NCI-H1105 treated with DMSO at 0.1 percent for 48 hours (cell line): ENCODE data around the gene ZBTB20.

Experiments
- DNase-seq: peaks from one replicate; lab custom pipeline; 2025; lab: John Stamatoyannopoulos, UW

ZBTB20 gene

DNA sequence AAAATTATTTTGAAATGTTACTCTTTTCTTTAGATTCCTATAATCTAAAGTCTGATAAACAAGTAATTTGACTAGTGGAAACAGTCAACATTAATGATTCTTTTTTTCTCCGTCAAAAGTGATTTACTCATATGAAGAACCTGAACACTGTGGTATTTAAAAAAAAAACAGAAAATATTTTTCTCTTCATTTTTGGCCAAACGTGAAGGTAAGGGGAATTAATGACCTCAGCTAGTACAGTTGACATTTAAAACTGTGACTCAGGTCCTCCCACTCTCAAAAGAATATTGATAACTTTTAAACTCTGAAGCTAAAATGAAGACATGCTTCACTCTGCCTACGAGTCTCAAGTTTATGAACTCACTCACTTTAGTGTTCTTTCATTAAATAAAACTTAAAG lies 818.7 kb downstream of the ZBTB20 start:
- no peak for DNase-seq

DNA sequence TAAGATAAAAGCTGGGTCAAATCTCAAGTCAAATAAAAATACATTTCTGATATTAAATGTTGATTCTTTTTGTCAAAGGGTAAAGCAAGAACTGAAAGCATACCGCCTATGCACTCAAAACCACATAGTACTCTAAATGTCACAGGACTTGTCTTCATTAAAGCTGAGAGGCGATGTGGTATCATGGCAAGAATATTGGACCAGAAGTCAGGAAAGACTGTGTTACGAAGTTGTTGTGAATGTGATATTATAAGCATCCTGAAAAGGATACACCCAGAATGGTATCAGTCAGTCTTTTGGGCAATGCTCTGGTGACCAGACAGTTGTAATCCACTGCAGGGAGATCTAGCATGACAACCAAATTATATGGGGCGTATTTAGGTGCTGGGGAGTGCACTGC lies 819.4 kb downstream of the ZBTB20 start:
- DNase-seq: no peak

DNA sequence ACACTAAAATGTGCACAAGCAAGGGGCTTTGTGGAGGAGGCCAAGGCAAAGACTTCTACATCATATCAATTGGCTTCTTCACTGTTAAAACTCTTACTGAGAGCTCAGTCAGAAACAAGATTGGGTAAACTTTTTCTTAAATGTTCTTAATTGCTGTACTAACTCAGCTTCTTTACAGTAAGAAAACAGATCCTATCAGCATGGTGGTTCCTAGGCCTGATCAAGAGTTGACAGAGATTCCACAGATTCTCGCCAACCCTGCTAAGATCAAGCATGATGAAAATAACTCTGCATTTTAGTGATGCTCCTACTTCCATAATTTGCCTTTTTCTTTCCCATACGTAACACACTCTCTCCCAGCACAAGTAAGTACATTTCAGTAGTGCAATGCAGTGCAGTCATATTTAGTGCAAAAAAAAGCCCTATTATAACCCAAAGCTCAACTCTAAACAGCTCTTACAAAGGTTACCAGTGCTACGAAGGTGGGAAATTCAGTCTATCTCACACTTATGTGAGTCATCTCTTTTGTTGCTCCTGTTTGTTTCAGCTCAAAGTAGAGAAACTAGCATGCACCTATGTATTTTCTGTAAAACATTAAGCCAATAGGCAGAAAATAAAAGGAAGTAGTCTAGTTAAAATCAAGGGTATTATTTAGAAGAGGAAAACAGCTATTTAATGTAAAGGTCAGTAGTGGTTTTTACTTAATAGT lies 823.4 kb downstream of the ZBTB20 start:
- no peak for DNase-seq

DNA sequence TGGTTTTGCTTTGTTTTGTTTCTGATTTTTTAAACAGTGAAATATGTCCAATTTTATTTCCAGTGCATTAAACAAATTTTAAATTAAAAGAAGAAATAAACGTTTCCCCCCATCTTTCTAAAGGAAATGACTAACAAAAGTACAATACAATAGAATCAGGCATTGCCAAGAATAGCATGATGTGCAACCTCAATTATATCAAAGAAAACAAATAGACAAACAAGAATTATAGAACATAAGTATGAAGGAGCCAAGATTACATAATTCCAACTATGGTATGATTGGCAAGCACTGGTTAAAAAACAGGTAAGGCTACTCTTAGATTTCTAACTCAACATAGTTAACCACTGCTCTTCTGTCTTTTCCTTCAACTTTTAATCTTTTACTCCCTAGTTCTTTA lies 826.8 kb downstream of the ZBTB20 start:
- DNase-seq: no peak

DNA sequence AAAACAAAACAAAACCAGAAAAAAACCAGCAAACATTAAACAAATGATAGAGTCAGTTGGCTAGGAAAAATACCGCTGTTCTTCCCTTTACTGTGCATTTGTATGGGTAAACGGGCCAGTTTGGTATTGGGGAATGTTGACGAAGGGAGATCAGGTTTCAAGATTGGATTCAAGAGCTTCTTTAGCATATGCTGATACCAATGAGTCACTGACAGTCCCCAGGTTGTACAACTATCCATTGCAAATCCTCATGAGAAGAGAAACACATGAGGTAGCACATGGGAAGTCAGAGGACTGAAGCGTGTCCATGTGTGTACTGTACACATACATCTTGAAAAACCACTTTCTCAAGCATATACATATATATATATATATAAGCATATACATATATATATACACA lies 827.6 kb downstream of the ZBTB20 start:
- DNase-seq: peak; percentile 50

DNA sequence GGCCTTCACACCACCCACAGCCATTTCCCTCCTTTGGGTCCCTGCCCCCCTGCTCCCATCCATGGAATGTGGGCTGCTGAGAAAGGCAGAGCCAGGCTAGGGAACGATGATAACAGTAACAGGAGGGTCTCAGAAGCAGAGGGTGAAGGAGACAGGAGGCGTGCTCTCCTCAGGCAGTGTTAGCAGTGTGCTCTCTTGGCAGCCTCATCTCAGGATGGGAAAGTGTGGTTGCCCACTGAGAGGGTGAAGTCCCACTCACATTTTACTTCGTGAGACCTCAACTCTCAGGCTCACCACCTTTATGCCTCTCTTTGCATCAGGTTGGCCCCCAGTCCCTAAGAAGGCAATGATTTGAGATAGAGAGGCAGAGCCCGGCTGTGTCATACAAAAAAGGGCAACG lies 828.8 kb downstream of the ZBTB20 start:
- no peak for DNase-seq

DNA sequence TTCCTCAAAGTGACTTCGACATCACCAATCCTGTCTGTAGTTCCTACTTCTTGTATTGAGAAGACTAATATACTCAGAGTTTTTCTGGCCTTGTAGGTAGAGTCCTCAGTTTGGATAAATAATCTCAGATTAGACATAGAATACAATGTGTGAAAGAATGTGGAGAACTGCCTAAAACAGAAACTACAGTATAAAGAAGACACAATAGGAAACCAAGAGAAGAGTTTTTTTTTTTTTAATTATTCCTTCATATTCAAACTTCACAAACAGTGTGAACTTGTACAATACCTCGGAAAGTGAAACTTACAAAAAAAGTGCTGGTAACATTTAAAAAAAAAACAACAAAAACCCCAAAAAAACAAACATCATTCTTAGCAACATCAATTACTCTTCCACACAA lies 832.8 kb downstream of the ZBTB20 start:
- DNase-seq: no peak

DNA sequence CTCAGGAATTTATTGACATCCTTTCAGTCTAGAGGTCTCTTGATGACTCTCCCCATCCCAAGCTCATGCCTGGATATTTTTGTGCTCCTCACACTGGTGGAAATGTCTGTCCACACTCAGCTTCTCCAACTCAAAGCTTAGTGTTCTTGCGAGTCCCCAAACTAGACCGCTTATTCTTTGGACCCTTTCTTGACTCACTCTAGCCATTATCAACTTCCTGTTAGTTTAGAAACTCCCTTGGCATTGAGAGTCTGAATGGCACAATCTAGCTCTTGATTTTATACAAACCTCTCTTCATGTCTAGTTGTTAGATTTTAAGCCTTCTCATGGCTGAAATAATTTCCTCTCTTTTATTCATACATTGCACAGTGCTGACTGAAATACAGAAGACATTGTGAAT lies 833.7 kb downstream of the ZBTB20 start:
- DNase-seq: no peak

DNA sequence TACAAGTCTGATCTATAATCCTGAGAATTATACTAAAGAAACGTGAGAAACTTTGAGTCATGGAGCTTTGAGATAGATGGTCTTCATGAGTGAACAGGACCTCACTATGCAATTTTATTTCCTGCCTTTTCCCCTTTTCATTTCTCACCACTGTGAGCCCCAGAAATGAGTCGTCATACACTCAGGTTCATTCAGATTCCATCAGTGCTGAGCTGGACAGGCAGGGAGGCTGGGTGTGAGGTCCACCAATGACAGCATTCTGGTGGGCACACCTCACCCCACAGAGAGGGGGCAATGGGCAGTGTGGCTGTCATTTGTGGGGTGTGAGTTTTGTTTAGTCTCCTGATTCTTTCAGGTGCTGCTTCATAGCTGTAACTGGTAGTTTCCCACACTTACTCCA lies 836.4 kb downstream of the ZBTB20 start:
- DNase-seq: no peak

DNA sequence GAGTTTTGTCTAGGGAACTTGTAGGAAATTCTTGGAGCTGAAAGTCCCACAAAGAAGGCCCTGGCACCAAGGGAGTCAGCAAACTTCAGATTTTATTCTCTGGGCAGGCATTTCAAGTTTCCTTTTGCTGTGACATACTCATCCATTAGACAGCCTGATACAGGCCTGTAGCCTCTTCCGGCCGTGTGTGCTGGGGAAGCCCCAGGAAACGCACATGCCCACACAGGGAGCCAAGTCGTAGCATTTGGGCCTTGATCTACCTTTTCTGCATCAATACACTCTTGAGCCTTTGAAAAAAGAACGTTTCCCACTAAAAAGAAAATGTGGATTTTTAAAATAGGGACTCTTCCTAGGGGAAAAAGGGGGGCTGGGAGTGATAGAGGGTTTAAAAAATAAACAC lies 838.3 kb downstream of the ZBTB20 start:
- no peak for DNase-seq

DNA sequence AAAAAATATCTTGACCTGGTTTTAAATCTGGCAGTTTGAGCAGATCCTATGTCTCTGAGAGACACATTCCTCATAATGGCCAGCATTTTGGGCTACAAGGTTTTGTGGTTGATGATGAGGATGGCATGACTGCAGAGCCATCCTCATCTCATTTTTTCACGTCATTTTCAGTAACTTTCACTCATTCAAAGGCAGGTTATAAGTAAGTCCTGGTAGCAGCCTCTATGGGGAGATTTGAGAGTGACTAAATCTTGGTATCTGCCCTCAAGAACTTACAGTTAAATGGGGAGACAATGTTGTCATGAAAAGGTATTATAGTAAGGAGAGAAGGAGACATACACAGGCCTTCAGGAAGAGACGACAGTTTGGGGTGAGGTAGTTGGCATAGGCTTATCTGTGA lies 838.7 kb downstream of the ZBTB20 start:
- no peak for DNase-seq

DNA sequence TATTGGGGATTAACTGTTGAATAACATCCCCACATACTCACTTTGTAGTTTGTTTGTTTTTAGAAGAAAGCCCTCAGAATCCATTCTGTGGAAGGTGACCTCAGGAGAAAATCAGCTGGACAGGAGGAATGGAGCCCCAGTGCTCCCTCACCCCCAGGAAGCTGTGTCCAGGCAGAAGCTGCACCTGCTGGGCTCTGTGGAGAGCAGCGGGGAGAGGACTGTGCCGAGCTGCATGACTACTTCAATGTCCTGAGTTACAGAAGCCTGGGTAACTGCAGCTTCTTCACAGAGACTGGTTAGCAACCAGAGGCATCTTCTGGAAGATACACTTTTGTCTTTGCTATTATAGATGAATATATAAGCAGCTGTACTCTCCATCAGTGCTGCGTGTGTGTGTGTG lies 839.3 kb downstream of the ZBTB20 start:
- DNase-seq: no peak

DNA sequence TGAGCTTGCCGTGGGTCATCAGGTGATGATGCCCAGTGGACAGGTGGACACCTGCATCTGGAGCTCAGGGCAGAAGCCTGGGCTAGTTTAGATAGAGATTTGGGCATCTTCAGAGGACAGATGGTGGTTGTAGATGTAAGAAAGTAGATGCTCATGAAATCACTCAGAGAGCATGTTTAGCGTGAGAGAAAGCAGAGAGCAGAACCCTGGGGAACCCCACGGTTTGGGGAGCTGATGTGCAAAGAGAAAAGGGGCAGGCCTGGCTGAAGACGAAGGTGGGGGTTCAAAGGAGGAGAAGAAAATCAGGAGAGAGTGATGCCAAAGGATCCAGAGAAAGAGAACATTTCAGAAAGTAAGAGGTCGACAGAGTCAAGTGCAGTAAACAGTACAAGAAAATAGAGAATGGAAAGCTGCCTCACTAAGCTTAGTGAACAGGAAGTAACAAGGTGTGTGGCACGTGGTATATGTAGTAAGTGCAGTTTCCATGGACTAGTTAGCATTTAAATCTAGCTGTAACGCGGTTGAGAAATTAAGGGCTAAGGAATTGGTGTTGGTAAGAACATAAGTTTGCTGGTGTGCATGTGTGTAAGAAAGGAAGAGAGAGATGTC lies 839.8 kb downstream of the ZBTB20 start:
- no peak for DNase-seq

DNA sequence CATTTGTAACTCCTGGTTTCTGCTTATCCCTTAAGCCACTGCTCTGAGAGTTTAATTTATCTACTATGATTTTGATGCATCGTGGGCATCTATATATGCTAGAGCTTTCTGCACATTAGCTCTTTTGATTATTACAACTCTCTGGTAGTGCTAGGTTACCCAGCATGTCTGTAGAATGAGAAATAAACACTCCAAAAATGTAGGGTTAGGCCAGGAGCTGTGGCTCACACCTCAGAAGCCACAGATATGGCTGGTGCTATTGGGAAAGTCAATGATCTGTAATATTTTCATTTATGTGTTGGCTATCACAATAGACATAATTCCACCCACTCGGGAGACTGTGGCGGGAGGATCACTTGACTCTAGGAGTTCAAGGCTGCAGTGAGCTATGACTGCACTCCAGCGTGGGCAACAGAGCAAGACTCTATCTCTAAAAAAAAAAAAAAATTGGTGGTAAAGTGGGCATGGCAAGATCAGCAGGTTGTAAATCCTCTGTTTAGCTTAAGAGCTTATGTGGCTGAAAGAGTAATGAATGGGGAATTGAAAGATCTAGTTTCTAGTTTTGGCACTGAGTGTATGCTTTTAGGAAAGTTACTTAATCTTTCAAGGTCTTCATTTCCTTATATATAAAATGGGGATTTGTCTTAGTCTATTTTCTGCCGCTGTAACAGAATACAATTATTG lies 847.0 kb downstream of the ZBTB20 start:
- no peak for DNase-seq

DNA sequence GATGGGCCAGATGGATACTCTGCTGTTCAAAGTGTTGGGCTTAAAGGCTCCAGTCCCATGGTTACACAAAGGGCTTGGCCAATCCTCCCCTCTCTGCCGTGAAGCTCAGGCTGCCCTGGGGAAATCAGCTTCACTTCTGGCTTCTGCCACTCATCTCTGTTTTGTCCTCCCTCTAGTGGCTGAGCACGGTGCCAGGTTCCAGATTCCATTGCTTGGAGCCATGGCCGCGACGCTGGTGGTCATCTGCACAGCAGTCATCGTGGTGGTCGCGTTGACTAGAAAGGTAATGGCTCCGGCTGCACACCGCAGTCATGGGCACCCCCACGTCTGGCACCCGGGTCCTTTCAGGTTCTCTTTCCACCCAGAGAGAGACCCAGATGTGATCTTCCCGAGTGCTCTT lies 847.7 kb downstream of the ZBTB20 start:
- DNase-seq: no peak

DNA sequence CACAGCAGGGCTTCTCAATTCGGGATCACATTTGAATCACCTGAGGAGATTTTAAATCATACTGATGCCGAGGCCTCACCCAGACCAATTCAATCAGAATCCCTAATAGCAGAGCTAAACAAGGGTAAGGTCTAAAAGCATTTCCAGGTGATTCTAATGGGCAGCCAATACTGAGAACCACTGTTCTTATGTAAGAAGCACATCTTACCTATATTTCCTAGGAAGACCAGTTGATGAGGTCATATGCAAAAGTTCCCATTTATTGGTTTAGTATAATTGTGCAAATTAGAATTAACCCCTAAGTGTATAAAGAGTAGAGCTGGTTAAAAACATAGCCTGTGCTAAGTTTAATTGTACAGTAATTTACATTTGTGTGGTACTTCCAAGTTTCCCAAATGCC lies 851.1 kb downstream of the ZBTB20 start:
- no peak for DNase-seq

DNA sequence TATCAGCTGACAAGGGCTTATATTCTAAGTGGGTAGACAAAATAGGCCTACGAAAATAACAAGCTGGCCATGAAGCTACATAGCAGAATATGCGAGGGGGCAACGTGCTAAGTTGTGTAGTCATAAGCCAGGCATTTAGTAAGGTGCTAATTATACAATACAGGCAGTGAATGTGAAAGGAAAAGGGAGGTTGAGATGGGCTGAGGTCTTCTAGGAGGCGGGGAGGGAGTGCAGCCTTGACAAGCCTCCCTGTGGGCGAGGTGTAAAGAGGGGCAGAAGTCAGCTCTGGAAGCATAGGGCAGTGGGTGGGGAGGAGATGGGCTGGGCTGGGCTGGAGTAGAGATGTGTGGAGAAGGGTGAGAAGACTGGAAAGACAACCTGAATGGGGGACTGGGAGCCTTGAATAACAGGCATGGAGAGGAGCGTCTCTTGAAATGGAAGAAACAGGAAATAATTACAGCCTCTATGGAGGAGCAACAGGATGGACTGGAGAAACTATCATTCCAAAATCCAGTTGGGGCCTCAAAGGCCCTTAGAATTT lies 852.1 kb downstream of the ZBTB20 start:
- DNase-seq: no peak

DNA sequence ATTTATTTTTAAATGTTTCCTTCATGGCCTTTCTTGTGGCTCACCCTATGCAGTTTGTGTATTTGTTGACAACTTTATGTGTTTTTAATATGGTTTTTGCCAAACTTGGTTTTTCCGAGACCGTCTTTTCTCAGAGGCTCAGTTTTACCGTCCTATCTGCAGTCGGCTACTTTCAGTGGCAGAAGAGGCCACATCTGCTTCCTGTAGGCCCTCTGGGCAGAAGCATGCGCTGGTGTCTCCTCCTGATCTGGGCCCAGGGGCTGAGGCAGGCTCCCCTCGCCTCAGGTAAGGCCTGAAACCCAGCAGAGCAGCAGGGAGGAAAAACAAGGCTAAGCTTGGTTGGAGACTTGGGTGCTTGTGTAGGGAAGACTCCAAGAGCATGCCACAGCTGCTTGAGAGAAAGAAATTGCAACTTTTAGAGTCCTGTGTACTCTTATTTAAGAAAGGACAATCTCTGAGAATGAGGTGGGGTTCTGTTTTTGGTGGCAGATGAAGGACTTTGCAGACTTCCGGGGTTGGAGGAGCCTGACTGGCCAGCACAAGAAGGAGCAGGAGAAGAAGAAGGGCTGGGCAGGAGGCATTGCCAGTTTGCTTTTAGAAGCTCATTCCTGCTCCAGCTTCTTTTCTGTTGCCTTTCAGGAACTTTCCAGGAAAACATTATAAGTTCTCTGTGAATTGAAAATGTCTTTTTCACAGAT lies 853.1 kb downstream of the ZBTB20 start, which contains the start of gene TIGIT:
TSS of gene TIGIT (plus strand) at position 191 of the 698 bp plus-strand sequence. CDS start at position 225, 34 bp downstream.
- no peak for DNase-seq

DNA sequence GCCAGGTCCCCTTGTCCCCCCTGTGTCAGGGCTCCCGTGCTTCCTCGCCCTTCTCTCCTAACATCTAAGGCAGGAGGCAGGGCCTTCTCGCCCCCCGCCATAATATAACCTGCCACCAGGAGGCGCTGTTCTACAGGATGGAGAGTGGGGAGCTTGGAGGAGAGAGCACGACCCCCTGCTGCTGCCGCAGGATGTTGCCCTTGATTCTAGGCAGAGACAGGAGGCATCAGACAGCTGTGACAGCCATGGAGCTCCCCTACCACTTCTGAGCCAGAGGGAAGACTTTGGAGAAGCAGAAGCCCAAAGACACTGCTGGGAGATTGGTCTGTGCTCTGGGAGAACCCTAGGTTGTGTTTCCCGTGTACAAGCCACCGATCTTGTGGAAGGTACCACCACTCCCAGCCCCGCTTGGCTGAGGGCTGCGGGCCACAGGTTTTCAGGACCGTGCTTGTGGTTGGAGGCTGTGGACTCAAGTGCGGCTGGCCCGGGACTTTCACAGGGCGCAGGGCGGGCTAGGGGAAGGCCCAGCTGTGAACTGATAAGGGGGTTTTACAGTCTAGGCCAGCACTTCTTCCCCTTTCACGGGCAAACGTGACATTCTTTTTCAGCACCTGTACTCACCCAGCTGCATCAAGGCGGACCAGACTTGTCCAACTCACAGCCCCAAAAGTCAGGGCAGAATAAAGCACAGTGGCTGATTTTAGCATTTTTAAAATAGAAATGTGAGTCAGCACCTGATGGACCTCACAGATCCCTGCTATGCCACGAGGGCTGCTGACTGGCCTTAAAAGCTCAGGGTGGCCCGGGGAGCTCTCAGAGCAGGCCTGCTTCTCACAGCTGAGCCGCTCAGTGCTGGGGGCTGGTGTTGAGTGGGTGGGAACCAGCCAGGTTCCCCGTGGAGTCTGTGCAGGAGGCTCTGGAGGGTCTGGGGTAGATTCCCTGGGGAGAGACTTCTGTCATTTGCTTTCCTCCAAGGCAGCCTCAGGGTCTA lies 855.9 kb downstream of the ZBTB20 start:
- peak; percentile 13 for DNase-seq

DNA sequence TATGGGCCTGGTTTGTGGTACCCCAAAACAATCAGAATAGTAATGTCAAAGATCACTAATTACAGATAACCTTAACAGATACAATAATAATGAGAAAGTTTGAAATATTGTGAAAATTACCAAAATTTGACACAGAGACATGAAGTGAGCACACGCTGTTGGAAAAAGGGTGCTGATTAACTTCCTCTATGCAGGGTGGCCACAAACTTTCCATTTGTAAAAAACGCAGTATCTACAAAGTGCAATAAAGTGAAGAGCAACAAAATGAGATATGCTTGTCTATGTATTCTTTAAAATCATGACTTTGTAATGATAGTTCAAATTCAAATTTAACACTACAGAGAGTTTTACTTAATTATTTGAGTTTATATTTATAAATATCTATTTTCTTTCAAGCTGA lies 860.8 kb downstream of the ZBTB20 start:
- no peak for DNase-seq

DNA sequence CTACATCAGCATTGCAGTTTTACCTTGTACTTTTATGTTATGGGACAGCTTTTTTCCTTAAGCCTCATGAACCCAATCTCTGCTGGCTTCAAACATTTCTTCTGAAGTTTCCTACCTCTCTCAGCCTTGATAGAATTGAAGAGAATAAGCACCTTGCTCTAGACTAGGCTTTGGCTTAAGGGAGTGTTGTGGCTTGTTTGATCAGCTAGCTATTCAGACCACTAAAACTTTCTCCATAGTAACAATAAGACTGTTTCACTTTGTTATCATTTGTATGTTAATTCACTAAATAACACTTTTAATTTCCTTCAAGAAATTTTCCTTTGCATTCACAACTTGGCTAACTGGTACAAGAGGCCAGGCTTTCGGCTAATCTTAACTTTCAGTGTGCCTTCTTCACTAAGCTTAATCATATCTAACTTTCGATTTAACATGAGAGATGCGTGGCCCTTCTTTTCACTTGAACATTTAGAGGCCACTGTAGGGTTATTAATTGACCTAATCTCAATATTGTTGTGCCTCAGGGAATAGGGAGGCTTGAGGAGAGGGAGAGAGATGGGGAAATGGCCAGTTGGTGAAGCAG lies 861.3 kb downstream of the ZBTB20 start:
- no peak for DNase-seq
